ENCODE data around the gene LAMTOR1.

Gene LAMTOR1

DNA sequence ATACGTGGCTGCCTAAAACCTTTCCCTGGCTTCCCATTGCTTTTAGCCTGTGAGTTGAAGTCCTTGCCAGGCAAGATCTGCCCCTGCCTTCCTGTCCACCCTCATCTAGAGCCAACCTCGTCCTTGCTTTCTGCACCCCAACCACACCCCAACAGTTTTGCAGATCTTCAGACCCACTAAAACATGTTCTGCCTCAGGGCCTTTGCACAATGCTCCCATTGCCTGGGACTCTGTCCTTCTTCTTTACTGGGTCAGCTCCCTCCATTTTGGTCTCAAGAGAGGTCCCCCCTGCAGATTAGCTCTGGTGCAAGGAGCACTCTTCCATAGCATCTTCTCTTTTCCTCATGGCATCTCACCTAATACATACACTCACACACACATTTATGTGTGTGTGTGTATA lies 17.8 kb upstream of the LAMTOR1 start:
- peaks cover 0 to 9% (median 1%) of the 10 kb centered on the region in 4 experiments for H3K4me1 ChIP-seq (ENCODE audit: control extremely low read depth in 1 of 4, control insufficient read depth in 4 of 4, insufficient read depth in 4 of 4, low read length in 3 of 4)
- WGBS (ENCODE audit: insufficient coverage), result 100% methylated on average over 2 of the region's 2 CpGs
- DNase-seq, result no peak
- H3K4me3 ChIP-seq (ENCODE audit: control insufficient read depth in 1 of 7, extremely low read depth in 1 of 7, insufficient read depth in 4 of 7, low read depth in 2 of 7, low read length in 6 of 7), result no peak overlapping the region
- H3K36me3 ChIP-seq (ENCODE audit: control insufficient read depth in 4 of 4, insufficient read depth in 4 of 4, low read length in 3 of 4), result no peaks in the 10 kb centered on the region
- H3K9me3 ChIP-seq (ENCODE audit: control extremely low read depth in 1 of 5, control insufficient read depth in 4 of 5, insufficient read depth in 2 of 5, low read depth in 1 of 5, low read length in 4 of 5), result peaks cover 0 to 3% (median 0%) of the 10 kb centered on the region in 5 experiments
- CTCF ChIA-PET, result interaction anchor here (1.1 kb wide), 1 partner anchor 26 kb away, joined by 3 read pairs; no protein-coding TSS in a partner anchor
- POLR2A ChIA-PET, result no interaction called here
- no peaks in the 10 kb centered on the region for H3K27me3 ChIP-seq (replicated peaks in 2 of 5; ENCODE audit: control insufficient read depth in 4 of 5, insufficient read depth in 5 of 5, low read length in 4 of 5)
- H3K27ac ChIP-seq (ENCODE audit: insufficient read depth in 1 of 2, low read depth in 1 of 2, low read length in 2 of 2, poor library complexity in 1 of 2, severe bottlenecking in 2 of 2), result no peak overlapping the region

GRCh38 chr11:72119198-72119597 lies 16.1 kb upstream of the LAMTOR1 start:
- POLR2A ChIA-PET, result no interaction called here
- 67% methylated on average over 1 of the region's 6 CpGs for WGBS (ENCODE audit: insufficient coverage)
- H3K36me3 ChIP-seq (ENCODE audit: control insufficient read depth in 4 of 4, insufficient read depth in 4 of 4, low read length in 3 of 4), result no peaks in the 10 kb centered on the region
- no peak for DNase-seq
- CTCF ChIA-PET, result interaction anchor here (1.0 to 1.5 kb wide), 2 partner anchors 15 to 21 kb away, joined by 3 to 4 read pairs; no protein-coding TSS in a partner anchor
- no peak overlapping the region for H3K27ac ChIP-seq (ENCODE audit: insufficient read depth in 1 of 2, low read depth in 1 of 2, low read length in 2 of 2, poor library complexity in 1 of 2, severe bottlenecking in 2 of 2)
- H3K4me1 ChIP-seq (ENCODE audit: control extremely low read depth in 1 of 4, control insufficient read depth in 4 of 4, insufficient read depth in 4 of 4, low read length in 3 of 4), result peaks cover 0 to 9% (median 1%) of the 10 kb centered on the region in 4 experiments
- no peaks in the 10 kb centered on the region for H3K27me3 ChIP-seq (replicated peaks in 2 of 5; ENCODE audit: control insufficient read depth in 4 of 5, insufficient read depth in 5 of 5, low read length in 4 of 5)
- no peak overlapping the region for H3K4me3 ChIP-seq (ENCODE audit: control insufficient read depth in 1 of 7, extremely low read depth in 1 of 7, insufficient read depth in 4 of 7, low read depth in 2 of 7, low read length in 6 of 7)
- peaks cover 0 to 3% (median 0%) of the 10 kb centered on the region in 5 experiments for H3K9me3 ChIP-seq (ENCODE audit: control extremely low read depth in 1 of 5, control insufficient read depth in 4 of 5, insufficient read depth in 2 of 5, low read depth in 1 of 5, low read length in 4 of 5)

DNA sequence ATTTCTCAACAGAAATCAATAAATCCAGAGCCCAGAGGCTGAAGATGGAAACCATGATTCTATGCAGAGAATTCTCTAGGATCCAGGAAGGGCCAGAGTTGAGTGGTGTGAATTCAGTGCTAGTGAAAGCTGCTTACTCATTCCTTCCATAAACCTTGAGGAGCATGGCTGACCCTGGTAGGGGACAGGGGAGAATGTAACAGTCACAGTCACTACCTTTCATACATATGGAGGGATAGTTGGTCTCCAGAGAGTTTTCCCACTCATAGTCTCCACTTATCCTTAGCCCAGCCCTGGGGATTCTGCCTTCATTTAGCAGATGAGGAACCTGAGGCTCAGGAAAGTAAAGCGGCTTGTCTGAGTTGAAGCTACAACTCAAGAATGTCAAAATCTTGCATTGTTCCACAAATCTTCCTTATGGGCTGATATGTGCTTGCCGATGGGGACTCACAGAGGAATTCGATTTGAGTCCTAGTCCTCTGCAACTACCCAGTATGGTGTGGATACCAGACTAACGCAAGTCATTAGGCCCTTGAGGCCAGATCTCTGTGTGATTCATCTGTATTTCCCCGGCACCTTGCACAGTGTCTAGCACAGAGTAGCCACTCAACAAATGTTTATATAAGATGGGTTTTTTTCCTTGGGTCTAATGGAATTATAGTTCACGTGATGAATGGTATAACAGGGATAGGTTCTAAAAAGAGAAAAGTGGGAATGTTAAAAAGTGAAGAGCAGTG lies 13.1 kb upstream of the LAMTOR1 start:
- DNase-seq, result no peak
- 100% methylated on average over 6 of the region's 6 CpGs for WGBS (ENCODE audit: insufficient coverage)
- H3K4me3 ChIP-seq (ENCODE audit: control insufficient read depth in 1 of 7, extremely low read depth in 1 of 7, insufficient read depth in 4 of 7, low read depth in 2 of 7, low read length in 6 of 7), result no peak overlapping the region
- H3K4me1 ChIP-seq (ENCODE audit: control extremely low read depth in 1 of 4, control insufficient read depth in 4 of 4, insufficient read depth in 4 of 4, low read length in 3 of 4), result peaks cover 13 to 25% (median 15%) of the 10 kb centered on the region in 4 experiments
- H3K36me3 ChIP-seq (ENCODE audit: control insufficient read depth in 4 of 4, insufficient read depth in 4 of 4, low read length in 3 of 4), result no peaks in the 10 kb centered on the region
- no peaks in the 10 kb centered on the region for H3K27me3 ChIP-seq (replicated peaks in 2 of 5; ENCODE audit: control insufficient read depth in 4 of 5, insufficient read depth in 5 of 5, low read length in 4 of 5)
- POLR2A ChIA-PET, result no interaction called here
- H3K9me3 ChIP-seq (ENCODE audit: control extremely low read depth in 1 of 5, control insufficient read depth in 4 of 5, insufficient read depth in 2 of 5, low read depth in 1 of 5, low read length in 4 of 5), result no peaks in the 10 kb centered on the region
- CTCF ChIA-PET, result interaction anchor here (2.3 kb wide), 1 partner anchor 28 kb away, joined by 7 read pairs; no protein-coding TSS in a partner anchor
- no peak overlapping the region for H3K27ac ChIP-seq (ENCODE audit: insufficient read depth in 1 of 2, low read depth in 1 of 2, low read length in 2 of 2, poor library complexity in 1 of 2, severe bottlenecking in 2 of 2)

DNA sequence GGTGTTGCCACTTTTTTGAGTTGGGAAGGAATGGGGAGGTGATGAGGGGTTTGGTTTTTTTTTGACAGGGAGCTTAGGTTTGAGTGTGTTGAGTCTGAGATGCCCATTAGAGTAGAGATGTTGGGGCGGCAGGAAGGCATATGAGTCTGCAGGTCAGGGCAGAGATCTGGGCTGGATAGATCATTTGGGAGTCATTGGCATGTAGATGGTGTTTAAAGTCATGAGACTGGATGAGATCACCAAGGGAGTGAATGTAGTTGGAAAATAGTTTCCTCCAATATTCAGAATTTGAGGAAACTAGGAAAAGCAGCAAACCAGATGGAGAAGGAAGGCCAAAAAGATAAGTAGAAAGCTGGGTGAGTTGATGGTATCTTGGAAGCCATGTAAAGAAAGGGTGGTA lies 11.5 kb upstream of the LAMTOR1 start:
- Histone ChIP-seq H3K27ac (ENCODE audit: insufficient read depth in 1 of 2, low read depth in 1 of 2, low read length in 2 of 2, poor library complexity in 1 of 2, severe bottlenecking in 2 of 2) (no peak overlapping the region), H3K27me3 (replicated peaks in 2 of 5; ENCODE audit: control insufficient read depth in 4 of 5, insufficient read depth in 5 of 5, low read length in 4 of 5) (no peaks in the 10 kb centered on the region), H3K4me3 (ENCODE audit: control insufficient read depth in 1 of 7, extremely low read depth in 1 of 7, insufficient read depth in 4 of 7, low read depth in 2 of 7, low read length in 6 of 7) (no peak overlapping the region), H3K4me1 (ENCODE audit: control extremely low read depth in 1 of 4, control insufficient read depth in 4 of 4, insufficient read depth in 4 of 4, low read length in 3 of 4) (peaks cover 13 to 27% (median 17%) of the 10 kb centered on the region in 4 experiments), H3K36me3 (ENCODE audit: control insufficient read depth in 4 of 4, insufficient read depth in 4 of 4, low read length in 3 of 4) (peaks cover 0 to 7% (median 1%) of the 10 kb centered on the region in 4 experiments), H3K9me3 (ENCODE audit: control extremely low read depth in 1 of 5, control insufficient read depth in 4 of 5, insufficient read depth in 2 of 5, low read depth in 1 of 5, low read length in 4 of 5) (no peaks in the 10 kb centered on the region)
- POLR2A ChIA-PET, result no interaction called here
- 100% methylated on average over 1 of the region's 1 CpG for WGBS (ENCODE audit: insufficient coverage)
- CTCF ChIA-PET, result interaction anchor here (2.3 kb wide), 1 partner anchor 30 kb away, joined by 7 read pairs; no protein-coding TSS in a partner anchor
- DNase-seq, result no peak

GRCh38 chr11:72112978-72113808 lies 10.1 kb upstream of the LAMTOR1 start:
- peak overlapping the region; percentile 64 to 92 (median 78) for H3K4me3 ChIP-seq (ENCODE audit: control insufficient read depth in 1 of 7, extremely low read depth in 1 of 7, insufficient read depth in 4 of 7, low read depth in 2 of 7, low read length in 6 of 7)
- ChIA-PET POLR2A (interaction anchor here (0.6 to 1.9 kb wide), 2 partner anchors 12 to 14 kb away, joined by 3 to 14 read pairs; no protein-coding TSS in a partner anchor), CTCF (interaction anchor here (1.1 to 3.2 kb wide), 7 partner anchors 12 to 84 kb away, joined by 3 to 13 read pairs (median 4); no protein-coding TSS in a partner anchor)
- H3K27ac ChIP-seq (ENCODE audit: insufficient read depth in 1 of 2, low read depth in 1 of 2, low read length in 2 of 2, poor library complexity in 1 of 2, severe bottlenecking in 2 of 2), result peak overlapping the region; percentile 97 to 99
- peaks cover 13 to 18% (median 16%) of the 10 kb centered on the region in 4 experiments for H3K4me1 ChIP-seq (ENCODE audit: control extremely low read depth in 1 of 4, control insufficient read depth in 4 of 4, insufficient read depth in 4 of 4, low read length in 3 of 4)
- 57% methylated on average over 7 of the region's 9 CpGs for WGBS (ENCODE audit: insufficient coverage)
- no peak for DNase-seq
- no peaks in the 10 kb centered on the region for H3K27me3 ChIP-seq (replicated peaks in 2 of 5; ENCODE audit: control insufficient read depth in 4 of 5, insufficient read depth in 5 of 5, low read length in 4 of 5)
- H3K36me3 ChIP-seq (ENCODE audit: control insufficient read depth in 4 of 4, insufficient read depth in 4 of 4, low read length in 3 of 4), result peaks cover 0 to 18% (median 6%) of the 10 kb centered on the region in 4 experiments
- H3K9me3 ChIP-seq (ENCODE audit: control extremely low read depth in 1 of 5, control insufficient read depth in 4 of 5, insufficient read depth in 2 of 5, low read depth in 1 of 5, low read length in 4 of 5), result no peaks in the 10 kb centered on the region

GRCh38 chr11:72112143-72112977 lies 9.3 kb upstream of the LAMTOR1 start, which contains the start of gene ANAPC15:
TSS of gene ANAPC15 (minus strand) at chr11:72112695. CDS start at chr11:72111276, 1,419 bp downstream.
- DNase-seq, result peak; percentile 100
- ChIA-PET CTCF (interaction anchor here (1.1 to 3.2 kb wide), 8 partner anchors 11 to 83 kb away, joined by 3 to 13 read pairs (median 4); no protein-coding TSS in a partner anchor), POLR2A (interaction anchor here (0.6 to 1.9 kb wide), 4 partner anchors 12 to 155 kb away, joined by 3 to 14 read pairs (median 4); no protein-coding TSS in a partner anchor)
- 0% methylated on average over 47 of the region's 49 CpGs for WGBS (ENCODE audit: insufficient coverage)
- Histone ChIP-seq H3K27me3 (replicated peaks in 2 of 5; ENCODE audit: control insufficient read depth in 4 of 5, insufficient read depth in 5 of 5, low read length in 4 of 5) (no peaks in the 10 kb centered on the region), H3K4me3 (ENCODE audit: control insufficient read depth in 1 of 7, extremely low read depth in 1 of 7, insufficient read depth in 4 of 7, low read depth in 2 of 7, low read length in 6 of 7) (peak within 1 kb of the TSS; percentile 64 to 92 (median 78)), H3K36me3 (ENCODE audit: control insufficient read depth in 4 of 4, insufficient read depth in 4 of 4, low read length in 3 of 4) (peaks cover 0 to 26% (median 8%) of the 10 kb centered on the region in 4 experiments), H3K4me1 (ENCODE audit: control extremely low read depth in 1 of 4, control insufficient read depth in 4 of 4, insufficient read depth in 4 of 4, low read length in 3 of 4) (peaks cover 13 to 18% (median 16%) of the 10 kb centered on the region in 4 experiments), H3K27ac (ENCODE audit: insufficient read depth in 1 of 2, low read depth in 1 of 2, low read length in 2 of 2, poor library complexity in 1 of 2, severe bottlenecking in 2 of 2) (peak within 1 kb of the TSS; percentile 97 to 99), H3K9me3 (ENCODE audit: control extremely low read depth in 1 of 5, control insufficient read depth in 4 of 5, insufficient read depth in 2 of 5, low read depth in 1 of 5, low read length in 4 of 5) (no peaks in the 10 kb centered on the region)
